WTC11 (cell line): Measurements from ENCODE around the gene FGFRL1. TPM values are rescaled to one million over a fixed set of nuclear protein-coding genes. Genes with fewer than 3 reads are reported as not detected.

Source experiments
- ATAC-seq: fragments of 200-7000 bp; cut with Tn5 transposase; 2 replicates; pipeline ENCODE4 v1.10.0; 2021; ENCODE audit warnings: mild to moderate bottlenecking, moderate library complexity
- CTCF ChIA-PET: fragments of 300-600 bp; sonication (Branson Sonifier 250); formaldehyde crosslinking; loops from one replicate; lab custom pipeline; 2021; ENCODE audit warnings: antibody characterized with exemption; lab: Charles Lee
- POLR2A ChIA-PET: fragments of 350-600 bp; sonication (Branson Sonifier 250); formaldehyde crosslinking; loops from one replicate; lab custom pipeline; 2021; ENCODE audit warnings: antibody characterized with exemption; lab: Charles Lee
- DNase-seq: peaks from one replicate; pipeline ENCODE4 v3.0.0; 2021; ENCODE audit warnings: low spot score
- H3K27ac Mint-ChIP-seq: 2 replicates; pipeline ENCODE4 v1.8.0; 2021; ENCODE audit warnings: mixed read lengths
- H3K27me3 Mint-ChIP-seq: 2 replicates; pipeline ENCODE4 v1.8.0; 2021; ENCODE audit warnings: low read depth, mild to moderate bottlenecking, moderate library complexity, mixed read lengths
- H3K36me3 Mint-ChIP-seq: 2 replicates; pipeline ENCODE4 v1.8.0; 2021; ENCODE audit warnings: mixed read lengths
- H3K4me1 Mint-ChIP-seq: 2 replicates; pipeline ENCODE4 v1.8.0; 2022; ENCODE audit warnings: mixed read lengths
- H3K4me3 Mint-ChIP-seq: 2 replicates; pipeline ENCODE4 v1.8.0; 2021; ENCODE audit warnings: mild to moderate bottlenecking, moderate library complexity, mixed read lengths
- H3K9me3 Mint-ChIP-seq: 2 replicates; pipeline ENCODE4 v1.8.0; 2021; ENCODE audit warnings: mixed read lengths
- FOXP1 ChIP-seq: sonication (generic); formaldehyde crosslinking; IDR thresholded peaks from 2 replicates; pipeline ENCODE4 v1.8.0; 2022; ENCODE audit warnings: missing genetic modification reagents, mild to moderate bottlenecking, moderate library complexity, borderline replicate concordance
- JUN ChIP-seq: sonication (generic); formaldehyde crosslinking; IDR thresholded peaks from 2 replicates; pipeline ENCODE4 v1.8.0; 2023; ENCODE audit warnings: mild to moderate bottlenecking, missing genetic modification reagents
- SMAD4 ChIP-seq: sonication (generic); formaldehyde crosslinking; IDR thresholded peaks from 2 replicates; pipeline ENCODE4 v1.8.0; 2022; ENCODE audit warnings: mild to moderate bottlenecking, missing genetic modification reagents
- TEAD4 ChIP-seq: sonication (generic); formaldehyde crosslinking; IDR thresholded peaks from 2 replicates; pipeline ENCODE4 v1.8.0; 2022; ENCODE audit warnings: mild to moderate bottlenecking, missing genetic modification reagents
- ZNF219 ChIP-seq: sonication (generic); formaldehyde crosslinking; IDR thresholded peaks from 2 replicates; pipeline ENCODE4 v1.8.0; 2023; ENCODE audit warnings: missing genetic modification reagents, mild to moderate bottlenecking, borderline replicate concordance
- total RNA-seq: library from RNA; stranded (reverse); gene quantifications from 3 replicates; pipeline ENCODE4 v1.2.3, GENCODE V29; 2021
- TF ChIP-seq, protein P1 (sequence below): fragments of 250-450 bp; sonication (Bioruptor Pico); IDR thresholded peaks from 2 replicates; pipeline ENCODE4 v1.9.0; 2021; ENCODE audit warnings: mild to moderate bottlenecking
- TF ChIP-seq, protein P2 (sequence below): sonication (generic); formaldehyde crosslinking; IDR thresholded peaks from 2 replicates; pipeline ENCODE4 v1.8.1; 2023; ENCODE audit warnings: mild to moderate bottlenecking, missing genetic modification reagents
- TF ChIP-seq, protein P3 (sequence below): sonication (generic); formaldehyde crosslinking; IDR thresholded peaks from 2 replicates; pipeline ENCODE4 v1.8.1; 2022; ENCODE audit warnings: mild to moderate bottlenecking, missing genetic modification reagents, moderate library complexity, borderline replicate concordance
- TF ChIP-seq, protein P4 (sequence below): sonication (generic); formaldehyde crosslinking; IDR thresholded peaks from 2 replicates; pipeline ENCODE4 v1.8.0; 2023; ENCODE audit warnings: missing genetic modification reagents, mild to moderate bottlenecking, borderline replicate concordance
- TF ChIP-seq, protein P5 (sequence below): sonication (generic); formaldehyde crosslinking; IDR thresholded peaks from 2 replicates; pipeline ENCODE4 v1.8.1; 2023; ENCODE audit warnings: mild to moderate bottlenecking, missing genetic modification reagents, moderate library complexity

Gene FGFRL1
- total RNA-seq, 1 experiment from 2014 or later = 25.9 TPM

DNA sequence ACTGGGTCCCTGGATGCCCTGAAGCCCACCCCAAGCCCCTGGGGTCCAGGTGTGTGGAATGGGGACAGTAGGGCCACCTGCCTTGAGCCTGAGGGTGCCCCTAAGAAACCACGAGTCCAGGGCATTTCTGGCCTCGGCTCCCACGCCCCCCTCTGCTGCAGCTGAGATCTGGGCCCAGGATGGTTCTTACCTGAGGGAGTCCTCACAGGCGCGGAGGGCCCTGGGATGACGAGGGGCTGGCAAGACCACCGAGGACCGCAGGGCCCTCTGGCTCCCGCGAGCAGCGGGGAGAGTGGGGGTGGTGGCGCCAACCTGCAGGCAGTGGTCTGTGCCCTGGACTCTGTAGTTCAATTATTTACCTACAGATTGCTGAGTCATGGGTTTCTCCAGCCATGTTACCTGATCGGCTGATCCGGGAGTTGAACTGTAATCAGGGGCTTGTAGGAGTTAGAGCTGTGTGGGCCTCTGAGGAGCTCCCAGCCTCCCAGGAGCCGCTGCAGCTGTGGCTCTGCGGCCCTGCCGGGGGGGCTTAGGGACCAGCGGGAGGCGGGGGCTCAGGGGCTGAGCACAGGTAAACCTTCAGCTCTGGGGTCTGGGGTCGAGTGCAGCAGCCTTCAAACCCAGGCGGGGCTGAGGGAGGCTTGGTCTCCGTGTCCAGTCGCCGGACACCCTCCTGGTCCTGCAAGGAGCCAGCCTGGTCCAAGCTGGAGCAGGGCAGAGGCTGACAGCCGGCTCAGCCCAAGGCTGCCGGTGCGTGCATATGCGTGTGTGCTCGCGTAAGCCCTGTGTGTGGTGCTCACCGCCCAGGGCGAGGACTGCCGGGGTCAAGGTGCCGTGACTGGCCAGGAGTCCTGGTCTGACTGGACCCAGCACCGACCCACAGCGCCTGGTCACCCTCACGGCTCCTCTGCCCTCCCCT, 18.1 kb upstream of the FGFRL1 start, which contains the start of gene SLC26A1:
SLC26A1 (minus strand) TSS at position 294 of the 919 bp plus-strand sequence. CDS start 1,701 bp downstream, outside the sequence.
- peaks cover 28% of the 10 kb centered on the region for H3K27me3 Mint-ChIP-seq
- no peak for TF ChIP-seq ZNF219
- TF ChIP-seq TEAD4 (CRISPR knock-in tag) = no peak
- TF ChIP-seq, protein P1, sequence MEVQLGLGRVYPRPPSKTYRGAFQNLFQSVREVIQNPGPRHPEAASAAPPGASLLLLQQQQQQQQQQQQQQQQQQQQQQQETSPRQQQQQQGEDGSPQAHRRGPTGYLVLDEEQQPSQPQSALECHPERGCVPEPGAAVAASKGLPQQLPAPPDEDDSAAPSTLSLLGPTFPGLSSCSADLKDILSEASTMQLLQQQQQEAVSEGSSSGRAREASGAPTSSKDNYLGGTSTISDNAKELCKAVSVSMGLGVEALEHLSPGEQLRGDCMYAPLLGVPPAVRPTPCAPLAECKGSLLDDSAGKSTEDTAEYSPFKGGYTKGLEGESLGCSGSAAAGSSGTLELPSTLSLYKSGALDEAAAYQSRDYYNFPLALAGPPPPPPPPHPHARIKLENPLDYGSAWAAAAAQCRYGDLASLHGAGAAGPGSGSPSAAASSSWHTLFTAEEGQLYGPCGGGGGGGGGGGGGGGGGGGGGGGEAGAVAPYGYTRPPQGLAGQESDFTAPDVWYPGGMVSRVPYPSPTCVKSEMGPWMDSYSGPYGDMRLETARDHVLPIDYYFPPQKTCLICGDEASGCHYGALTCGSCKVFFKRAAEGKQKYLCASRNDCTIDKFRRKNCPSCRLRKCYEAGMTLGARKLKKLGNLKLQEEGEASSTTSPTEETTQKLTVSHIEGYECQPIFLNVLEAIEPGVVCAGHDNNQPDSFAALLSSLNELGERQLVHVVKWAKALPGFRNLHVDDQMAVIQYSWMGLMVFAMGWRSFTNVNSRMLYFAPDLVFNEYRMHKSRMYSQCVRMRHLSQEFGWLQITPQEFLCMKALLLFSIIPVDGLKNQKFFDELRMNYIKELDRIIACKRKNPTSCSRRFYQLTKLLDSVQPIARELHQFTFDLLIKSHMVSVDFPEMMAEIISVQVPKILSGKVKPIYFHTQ (CRISPR knock-in tag) = no peak
- TF ChIP-seq FOXP1 (CRISPR knock-in tag) = no peak
- TF ChIP-seq, protein P2, sequence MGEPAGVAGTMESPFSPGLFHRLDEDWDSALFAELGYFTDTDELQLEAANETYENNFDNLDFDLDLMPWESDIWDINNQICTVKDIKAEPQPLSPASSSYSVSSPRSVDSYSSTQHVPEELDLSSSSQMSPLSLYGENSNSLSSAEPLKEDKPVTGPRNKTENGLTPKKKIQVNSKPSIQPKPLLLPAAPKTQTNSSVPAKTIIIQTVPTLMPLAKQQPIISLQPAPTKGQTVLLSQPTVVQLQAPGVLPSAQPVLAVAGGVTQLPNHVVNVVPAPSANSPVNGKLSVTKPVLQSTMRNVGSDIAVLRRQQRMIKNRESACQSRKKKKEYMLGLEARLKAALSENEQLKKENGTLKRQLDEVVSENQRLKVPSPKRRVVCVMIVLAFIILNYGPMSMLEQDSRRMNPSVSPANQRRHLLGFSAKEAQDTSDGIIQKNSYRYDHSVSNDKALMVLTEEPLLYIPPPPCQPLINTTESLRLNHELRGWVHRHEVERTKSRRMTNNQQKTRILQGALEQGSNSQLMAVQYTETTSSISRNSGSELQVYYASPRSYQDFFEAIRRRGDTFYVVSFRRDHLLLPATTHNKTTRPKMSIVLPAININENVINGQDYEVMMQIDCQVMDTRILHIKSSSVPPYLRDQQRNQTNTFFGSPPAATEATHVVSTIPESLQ (CRISPR knock-in tag) = no peak
- TF ChIP-seq SMAD4 (CRISPR knock-in tag) = no peak
- TF ChIP-seq, protein P3, sequence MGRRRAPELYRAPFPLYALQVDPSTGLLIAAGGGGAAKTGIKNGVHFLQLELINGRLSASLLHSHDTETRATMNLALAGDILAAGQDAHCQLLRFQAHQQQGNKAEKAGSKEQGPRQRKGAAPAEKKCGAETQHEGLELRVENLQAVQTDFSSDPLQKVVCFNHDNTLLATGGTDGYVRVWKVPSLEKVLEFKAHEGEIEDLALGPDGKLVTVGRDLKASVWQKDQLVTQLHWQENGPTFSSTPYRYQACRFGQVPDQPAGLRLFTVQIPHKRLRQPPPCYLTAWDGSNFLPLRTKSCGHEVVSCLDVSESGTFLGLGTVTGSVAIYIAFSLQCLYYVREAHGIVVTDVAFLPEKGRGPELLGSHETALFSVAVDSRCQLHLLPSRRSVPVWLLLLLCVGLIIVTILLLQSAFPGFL (CRISPR knock-in tag) = no peak
- TF ChIP-seq, protein P4, sequence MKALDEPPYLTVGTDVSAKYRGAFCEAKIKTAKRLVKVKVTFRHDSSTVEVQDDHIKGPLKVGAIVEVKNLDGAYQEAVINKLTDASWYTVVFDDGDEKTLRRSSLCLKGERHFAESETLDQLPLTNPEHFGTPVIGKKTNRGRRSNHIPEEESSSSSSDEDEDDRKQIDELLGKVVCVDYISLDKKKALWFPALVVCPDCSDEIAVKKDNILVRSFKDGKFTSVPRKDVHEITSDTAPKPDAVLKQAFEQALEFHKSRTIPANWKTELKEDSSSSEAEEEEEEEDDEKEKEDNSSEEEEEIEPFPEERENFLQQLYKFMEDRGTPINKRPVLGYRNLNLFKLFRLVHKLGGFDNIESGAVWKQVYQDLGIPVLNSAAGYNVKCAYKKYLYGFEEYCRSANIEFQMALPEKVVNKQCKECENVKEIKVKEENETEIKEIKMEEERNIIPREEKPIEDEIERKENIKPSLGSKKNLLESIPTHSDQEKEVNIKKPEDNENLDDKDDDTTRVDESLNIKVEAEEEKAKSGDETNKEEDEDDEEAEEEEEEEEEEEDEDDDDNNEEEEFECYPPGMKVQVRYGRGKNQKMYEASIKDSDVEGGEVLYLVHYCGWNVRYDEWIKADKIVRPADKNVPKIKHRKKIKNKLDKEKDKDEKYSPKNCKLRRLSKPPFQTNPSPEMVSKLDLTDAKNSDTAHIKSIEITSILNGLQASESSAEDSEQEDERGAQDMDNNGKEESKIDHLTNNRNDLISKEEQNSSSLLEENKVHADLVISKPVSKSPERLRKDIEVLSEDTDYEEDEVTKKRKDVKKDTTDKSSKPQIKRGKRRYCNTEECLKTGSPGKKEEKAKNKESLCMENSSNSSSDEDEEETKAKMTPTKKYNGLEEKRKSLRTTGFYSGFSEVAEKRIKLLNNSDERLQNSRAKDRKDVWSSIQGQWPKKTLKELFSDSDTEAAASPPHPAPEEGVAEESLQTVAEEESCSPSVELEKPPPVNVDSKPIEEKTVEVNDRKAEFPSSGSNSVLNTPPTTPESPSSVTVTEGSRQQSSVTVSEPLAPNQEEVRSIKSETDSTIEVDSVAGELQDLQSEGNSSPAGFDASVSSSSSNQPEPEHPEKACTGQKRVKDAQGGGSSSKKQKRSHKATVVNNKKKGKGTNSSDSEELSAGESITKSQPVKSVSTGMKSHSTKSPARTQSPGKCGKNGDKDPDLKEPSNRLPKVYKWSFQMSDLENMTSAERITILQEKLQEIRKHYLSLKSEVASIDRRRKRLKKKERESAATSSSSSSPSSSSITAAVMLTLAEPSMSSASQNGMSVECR = no peak
- TF ChIP-seq JUN = no peak
- TF ChIP-seq, protein P5, sequence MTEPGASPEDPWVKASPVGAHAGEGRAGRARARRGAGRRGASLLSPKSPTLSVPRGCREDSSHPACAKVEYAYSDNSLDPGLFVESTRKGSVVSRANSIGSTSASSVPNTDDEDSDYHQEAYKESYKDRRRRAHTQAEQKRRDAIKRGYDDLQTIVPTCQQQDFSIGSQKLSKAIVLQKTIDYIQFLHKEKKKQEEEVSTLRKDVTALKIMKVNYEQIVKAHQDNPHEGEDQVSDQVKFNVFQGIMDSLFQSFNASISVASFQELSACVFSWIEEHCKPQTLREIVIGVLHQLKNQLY (CRISPR knock-in tag) = no peak
- TF ChIP-seq, all 79 proteins: peak for 0
- no peaks in the 10 kb centered on the region for H3K36me3 Mint-ChIP-seq
- no peak within 1 kb of the TSS for H3K27ac Mint-ChIP-seq
- ChIA-PET POLR2A (interaction anchor here (0.6 to 1.5 kb wide), 2 partner anchors 8 to 1114 kb away, joined by 3 to 5 read pairs; no protein-coding TSS in a partner anchor), CTCF (interaction anchor here (0.6 to 1.3 kb wide), 2 partner anchors 8 to 775 kb away, joined by 3 to 4 read pairs; no protein-coding TSS in a partner anchor)
- H3K9me3 Mint-ChIP-seq = no peaks in the 10 kb centered on the region
- ATAC-seq (no peak; the same call in 1 of the 2 replicates), DNase-seq (no peak)
- peaks cover 2% of the 10 kb centered on the region for H3K4me1 Mint-ChIP-seq
- no peak within 1 kb of the TSS for H3K4me3 Mint-ChIP-seq
